GM23248 (cell line): ENCODE measurements around the gene TMEM271.
"Not testable (repeated sequence)": the region's sequence is repeated elsewhere in the genome, so short reads cannot be mapped to it uniquely, and the experiment has no call there.

Experiments used
- EZH2 ChIP-seq: fragments of 200-600 bp; sonication (generic); IDR thresholded peaks from 2 replicates; pipeline ENCODE4 v1.6.1; 2018; ENCODE audit warnings: antibody characterized with exemption, mild to moderate bottlenecking; ENCODE audit not compliant: insufficient read depth, poor library complexity, severe bottlenecking
- EZH2phosphoT487 ChIP-seq: fragments of 200-600 bp; sonication (generic); IDR thresholded peaks from 2 replicates; pipeline ENCODE4 v1.6.1; 2018; ENCODE audit warnings: antibody characterized with exemption, moderate library complexity, mild to moderate bottlenecking, low read depth; ENCODE audit not compliant: insufficient read depth

- TF ChIP-seq EZH2phosphoT487, EZH2: not testable (repeated sequence)
These were observed 21.2 kb downstream of the TMEM271 start for GRCh38 chr4:554793-555320.
